H1 (cell line): ENCODE data around the gene PLBD1. TPM values are rescaled to one million over a fixed set of nuclear protein-coding genes. Genes with fewer than 3 reads are reported as not detected.

Experiments
- BRCA1 ChIP-seq: IDR thresholded peaks from 2 replicates; pipeline ENCODE4 v1.6.1; 2012; ENCODE audit warnings: low read depth, low read length, improper control_type of control experiment
- CEBPB ChIP-seq: IDR thresholded peaks from 2 replicates; pipeline ENCODE4 v1.6.1; 2012; ENCODE audit warnings: low read depth, low read length
- CHD1 ChIP-seq: IDR thresholded peaks from 2 replicates; pipeline ENCODE4 v1.6.1; 2012; ENCODE audit warnings: low read depth, low read length, improper control_type of control experiment
- CHD2 ChIP-seq: IDR thresholded peaks from 2 replicates; pipeline ENCODE4 v1.6.1; 2012; ENCODE audit warnings: low read length, improper control_type of control experiment
- CHD7 ChIP-seq: fragments of 300-600 bp; sonication (generic); IDR thresholded peaks from 2 replicates; pipeline ENCODE4 v1.7.1; 2012; ENCODE audit warnings: low read length, moderate library complexity, mild to moderate bottlenecking, inconsistent platforms; ENCODE audit not compliant: insufficient replicate concordance
- CTCF ChIP-seq, 3 experiments: IDR thresholded peaks; 1 replicate in 2 of 3; 2 replicates in 1 of 3; pipeline versions ENCODE4 v1.5.1 to v1.6.1; 2011; ENCODE audit warnings: low read length in 3 of 3, mild to moderate bottlenecking in 3 of 3, inconsistent platforms in 2 of 3, low read depth in 1 of 3, moderate library complexity in 1 of 3; ENCODE audit not compliant: insufficient read depth in 1 of 3; ENCODE audit errors: control extremely low read depth in 1 of 3
- KDM4A ChIP-seq: IDR thresholded peaks from one replicate; pipeline ENCODE4 v1.7.1; 2012; ENCODE audit warnings: low read depth, mild to moderate bottlenecking, moderate library complexity, low read length, inconsistent platforms; ENCODE audit not compliant: severe bottlenecking
- POU5F1 ChIP-seq: IDR thresholded peaks from 2 replicates; pipeline ENCODE4 v1.6.1; 2011; ENCODE audit warnings: low read depth, mild to moderate bottlenecking, low read length, moderate library complexity
- SP1 ChIP-seq: IDR thresholded peaks from 2 replicates; pipeline ENCODE4 v1.6.1; 2011; ENCODE audit warnings: low read depth, low read length
- SUZ12 ChIP-seq: fragments of 200-600 bp; sonication (generic); IDR thresholded peaks from 2 replicates; pipeline ENCODE4 v1.6.1; 2012; ENCODE audit warnings: mild to moderate bottlenecking, inconsistent platforms, low read length, moderate library complexity, mixed read lengths
- polyA plus RNA-seq, 7 experiments: library from polyadenylated mRNA; depleted of rRNA in 3 of 7; stranded (reverse) in 5 of 7; unstranded in 2 of 7; fragments of >200 nt in 5 of 7; fragments of 200-250 nt in 2 of 7; gene quantifications; 1 replicate in 5 of 7; 2 replicates in 1 of 7; 4 replicates in 1 of 7; pipeline versions ENCODE4 v1.2.1 to v1.2.3, GENCODE V29; 2011 to 2013; ENCODE audit warnings: missing spikeins in 2 of 7, mixed read lengths in 2 of 7
- total RNA-seq: library from RNA; stranded (reverse); fragmentation: NEBNext Ultra II Directional; extraction: Animal tissue kit (Norgen Biotek cat#: 25700); gene quantifications from 2 replicates; pipeline ENCODE4 v1.2.1, GENCODE V29; 2021

PLBD1 gene
- total and polyA plus RNA-seq, 2 of the 8 experiments (the other 6 are each of a cell fraction or from before 2014, with no cell fraction given), result 6.3 to 12.3 TPM

- no peak for TF ChIP-seq CHD7
- TF ChIP-seq KDM4A, result no peak
- TF ChIP-seq CHD2, result no peak
- TF ChIP-seq BRCA1, result no peak
- TF ChIP-seq CTCF (IDR thresholded peaks at IDR 0.05; ENCODE audit: control extremely low read depth in 1 of 3, insufficient read depth in 1 of 3, low read depth in 1 of 3, low read length in 3 of 3), result no peak
- TF ChIP-seq CEBPB, result no peak
- no peak for TF ChIP-seq SP1
- no peak for TF ChIP-seq SUZ12
- no peak for TF ChIP-seq POU5F1
- TF ChIP-seq CHD1, result no peak
Observed at GRCh38 chr12:14562279-14562678, 5.4 kb downstream of the PLBD1 start (continued).
